Liver (tissue), 3 donors: ENCODE data around the gene RAB3B.

Experiments used
- EGR1 ChIP-seq, 2 donors: IDR thresholded peaks; 2 replicates each; pipeline ENCODE4 v1.6.1; 2016 to 2018; ENCODE audit warnings: antibody characterized with exemption in 2 of 2, low read depth in 2 of 2
- RAD21 ChIP-seq, 2 donors: IDR thresholded peaks; 2 replicates each; pipeline ENCODE4 v1.6.1; 2016; ENCODE audit warnings: antibody characterized with exemption in 2 of 2, mild to moderate bottlenecking in 2 of 2
- TAF1 ChIP-seq: conservative IDR thresholded peaks from 2 replicates; pipeline ENCODE4 v1.6.1; 2016; ENCODE audit warnings: antibody characterized with exemption, mild to moderate bottlenecking
- YY1 ChIP-seq: IDR thresholded peaks from 2 replicates; pipeline ENCODE4 v1.6.1; 2016; ENCODE audit warnings: antibody characterized with exemption, mild to moderate bottlenecking
- TF ChIP-seq, protein P1 (sequence below): fragments of 150-350 bp; IDR thresholded peaks from 2 replicates; pipeline ENCODE4 v1.5.1; 2017; ENCODE audit warnings: improper control_type of control experiment, low read depth, low read length; ENCODE audit not compliant: missing input control
- TF ChIP-seq, protein P2 (sequence below): IDR thresholded peaks from 2 replicates; pipeline ENCODE4 v1.6.1; 2016; ENCODE audit warnings: antibody characterized with exemption
- TF ChIP-seq, protein P3 (sequence below): IDR thresholded peaks from 2 replicates; pipeline ENCODE4 v1.6.1; 2016; ENCODE audit warnings: antibody characterized with exemption
- TF ChIP-seq, protein P4 (sequence below): IDR thresholded peaks from 2 replicates; pipeline ENCODE4 v1.6.1; 2016; ENCODE audit warnings: antibody characterized with exemption, mild to moderate bottlenecking
- donor health status: healthy.
- donor health status: healthy.

DNA sequence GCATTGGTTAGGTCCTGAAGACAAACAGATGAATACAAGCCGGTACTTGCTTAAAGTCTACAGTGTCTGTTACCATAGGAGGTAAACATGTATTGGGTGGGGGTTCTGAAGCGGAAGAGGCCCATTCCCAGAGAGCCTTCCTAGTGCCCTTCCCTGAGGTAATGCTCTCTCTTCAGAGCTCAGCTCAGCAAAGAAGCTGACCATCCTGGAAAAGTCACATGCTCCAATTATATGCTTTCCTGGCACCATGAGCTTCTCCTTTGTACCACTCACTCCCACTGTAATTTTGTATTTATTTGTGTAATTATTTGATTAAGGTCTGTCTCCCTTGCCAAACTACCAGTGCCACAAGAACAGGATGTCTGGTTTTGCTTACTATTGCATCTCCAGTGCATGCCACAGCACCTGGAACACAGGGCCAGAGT is 42.0 kb downstream of the RAB3B start:
- TF ChIP-seq, protein P1, sequence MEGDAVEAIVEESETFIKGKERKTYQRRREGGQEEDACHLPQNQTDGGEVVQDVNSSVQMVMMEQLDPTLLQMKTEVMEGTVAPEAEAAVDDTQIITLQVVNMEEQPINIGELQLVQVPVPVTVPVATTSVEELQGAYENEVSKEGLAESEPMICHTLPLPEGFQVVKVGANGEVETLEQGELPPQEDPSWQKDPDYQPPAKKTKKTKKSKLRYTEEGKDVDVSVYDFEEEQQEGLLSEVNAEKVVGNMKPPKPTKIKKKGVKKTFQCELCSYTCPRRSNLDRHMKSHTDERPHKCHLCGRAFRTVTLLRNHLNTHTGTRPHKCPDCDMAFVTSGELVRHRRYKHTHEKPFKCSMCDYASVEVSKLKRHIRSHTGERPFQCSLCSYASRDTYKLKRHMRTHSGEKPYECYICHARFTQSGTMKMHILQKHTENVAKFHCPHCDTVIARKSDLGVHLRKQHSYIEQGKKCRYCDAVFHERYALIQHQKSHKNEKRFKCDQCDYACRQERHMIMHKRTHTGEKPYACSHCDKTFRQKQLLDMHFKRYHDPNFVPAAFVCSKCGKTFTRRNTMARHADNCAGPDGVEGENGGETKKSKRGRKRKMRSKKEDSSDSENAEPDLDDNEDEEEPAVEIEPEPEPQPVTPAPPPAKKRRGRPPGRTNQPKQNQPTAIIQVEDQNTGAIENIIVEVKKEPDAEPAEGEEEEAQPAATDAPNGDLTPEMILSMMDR, result no peak
- TF ChIP-seq, protein P2, sequence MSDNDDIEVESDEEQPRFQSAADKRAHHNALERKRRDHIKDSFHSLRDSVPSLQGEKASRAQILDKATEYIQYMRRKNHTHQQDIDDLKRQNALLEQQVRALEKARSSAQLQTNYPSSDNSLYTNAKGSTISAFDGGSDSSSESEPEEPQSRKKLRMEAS, result no peak
- TF ChIP-seq EGR1 (IDR thresholded peaks at IDR 0.05; ENCODE audit: low read depth in 2 of 2), result no peak
- no peak for TF ChIP-seq RAD21 (IDR thresholded peaks at IDR 0.05)
- TF ChIP-seq, protein P3, sequence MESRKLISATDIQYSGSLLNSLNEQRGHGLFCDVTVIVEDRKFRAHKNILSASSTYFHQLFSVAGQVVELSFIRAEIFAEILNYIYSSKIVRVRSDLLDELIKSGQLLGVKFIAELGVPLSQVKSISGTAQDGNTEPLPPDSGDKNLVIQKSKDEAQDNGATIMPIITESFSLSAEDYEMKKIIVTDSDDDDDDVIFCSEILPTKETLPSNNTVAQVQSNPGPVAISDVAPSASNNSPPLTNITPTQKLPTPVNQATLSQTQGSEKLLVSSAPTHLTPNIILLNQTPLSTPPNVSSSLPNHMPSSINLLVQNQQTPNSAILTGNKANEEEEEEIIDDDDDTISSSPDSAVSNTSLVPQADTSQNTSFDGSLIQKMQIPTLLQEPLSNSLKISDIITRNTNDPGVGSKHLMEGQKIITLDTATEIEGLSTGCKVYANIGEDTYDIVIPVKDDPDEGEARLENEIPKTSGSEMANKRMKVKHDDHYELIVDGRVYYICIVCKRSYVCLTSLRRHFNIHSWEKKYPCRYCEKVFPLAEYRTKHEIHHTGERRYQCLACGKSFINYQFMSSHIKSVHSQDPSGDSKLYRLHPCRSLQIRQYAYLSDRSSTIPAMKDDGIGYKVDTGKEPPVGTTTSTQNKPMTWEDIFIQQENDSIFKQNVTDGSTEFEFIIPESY, result no peak
- TF ChIP-seq, protein P4, sequence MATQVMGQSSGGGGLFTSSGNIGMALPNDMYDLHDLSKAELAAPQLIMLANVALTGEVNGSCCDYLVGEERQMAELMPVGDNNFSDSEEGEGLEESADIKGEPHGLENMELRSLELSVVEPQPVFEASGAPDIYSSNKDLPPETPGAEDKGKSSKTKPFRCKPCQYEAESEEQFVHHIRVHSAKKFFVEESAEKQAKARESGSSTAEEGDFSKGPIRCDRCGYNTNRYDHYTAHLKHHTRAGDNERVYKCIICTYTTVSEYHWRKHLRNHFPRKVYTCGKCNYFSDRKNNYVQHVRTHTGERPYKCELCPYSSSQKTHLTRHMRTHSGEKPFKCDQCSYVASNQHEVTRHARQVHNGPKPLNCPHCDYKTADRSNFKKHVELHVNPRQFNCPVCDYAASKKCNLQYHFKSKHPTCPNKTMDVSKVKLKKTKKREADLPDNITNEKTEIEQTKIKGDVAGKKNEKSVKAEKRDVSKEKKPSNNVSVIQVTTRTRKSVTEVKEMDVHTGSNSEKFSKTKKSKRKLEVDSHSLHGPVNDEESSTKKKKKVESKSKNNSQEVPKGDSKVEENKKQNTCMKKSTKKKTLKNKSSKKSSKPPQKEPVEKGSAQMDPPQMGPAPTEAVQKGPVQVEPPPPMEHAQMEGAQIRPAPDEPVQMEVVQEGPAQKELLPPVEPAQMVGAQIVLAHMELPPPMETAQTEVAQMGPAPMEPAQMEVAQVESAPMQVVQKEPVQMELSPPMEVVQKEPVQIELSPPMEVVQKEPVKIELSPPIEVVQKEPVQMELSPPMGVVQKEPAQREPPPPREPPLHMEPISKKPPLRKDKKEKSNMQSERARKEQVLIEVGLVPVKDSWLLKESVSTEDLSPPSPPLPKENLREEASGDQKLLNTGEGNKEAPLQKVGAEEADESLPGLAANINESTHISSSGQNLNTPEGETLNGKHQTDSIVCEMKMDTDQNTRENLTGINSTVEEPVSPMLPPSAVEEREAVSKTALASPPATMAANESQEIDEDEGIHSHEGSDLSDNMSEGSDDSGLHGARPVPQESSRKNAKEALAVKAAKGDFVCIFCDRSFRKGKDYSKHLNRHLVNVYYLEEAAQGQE, result no peak
- TF ChIP-seq TAF1, result no peak
- TF ChIP-seq YY1, result no peak
